ENCODE data around the gene ZNF385C. TPM values are rescaled to one million over a fixed set of nuclear protein-coding genes. Genes with fewer than 3 reads are reported as not detected.

Gene ZNF385C
- total RNA-seq, 1 donor from 2014 or later: 1.3 TPM

DNA sequence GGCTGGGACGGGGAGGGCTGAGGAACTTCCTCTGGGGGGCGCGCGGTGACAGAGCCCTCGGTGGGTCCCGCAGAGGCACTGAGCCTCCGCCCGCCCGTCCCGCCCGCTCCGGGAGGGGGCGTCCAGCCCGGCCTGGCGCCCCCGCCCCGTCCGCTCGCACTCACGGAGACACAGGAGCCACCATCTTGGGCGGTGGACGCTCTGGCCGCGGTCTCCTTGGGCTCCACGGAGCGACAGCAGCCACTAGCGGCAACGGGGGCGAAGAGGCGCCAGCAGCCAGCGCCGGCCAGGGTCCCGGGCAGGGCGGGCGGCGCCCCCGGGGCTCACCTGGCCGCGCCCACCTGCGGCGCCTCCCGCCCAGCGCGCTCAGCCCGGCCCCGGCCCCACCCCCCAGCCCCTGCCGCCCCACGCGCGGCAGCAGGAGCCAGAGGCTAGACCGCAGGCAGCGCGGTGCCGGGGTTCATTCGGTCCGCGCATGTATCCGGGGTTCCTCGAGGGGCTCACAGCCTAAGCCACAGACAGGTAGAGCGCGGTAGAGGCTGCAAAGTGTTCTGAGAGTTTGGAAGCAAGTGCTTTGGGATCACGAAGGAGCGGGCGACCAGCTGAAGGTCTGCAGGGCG lies 47.8 kb downstream of the ZNF385C start, which contains the start of gene C17orf113:
TSS of gene C17orf113 (minus strand) at position 209 of the 620 bp plus-strand sequence. CDS start 7,225 bp downstream, outside the sequence.
- H3K27ac Mint-ChIP-seq (ENCODE audit: unreplicated experiment): peak within 1 kb of the TSS; percentile 57
- H3K4me3 Mint-ChIP-seq (ENCODE audit: unreplicated experiment): peak within 1 kb of the TSS; percentile 93
- peak; percentile 58 for DNase-seq (ENCODE audit: low spot score)
- H3K27me3 Mint-ChIP-seq (ENCODE audit: unreplicated experiment): peaks cover 8% of the 10 kb centered on the region
- H3K4me1 Mint-ChIP-seq (ENCODE audit: unreplicated experiment): peaks cover 13% of the 10 kb centered on the region
- TF ChIP-seq, protein P1, sequence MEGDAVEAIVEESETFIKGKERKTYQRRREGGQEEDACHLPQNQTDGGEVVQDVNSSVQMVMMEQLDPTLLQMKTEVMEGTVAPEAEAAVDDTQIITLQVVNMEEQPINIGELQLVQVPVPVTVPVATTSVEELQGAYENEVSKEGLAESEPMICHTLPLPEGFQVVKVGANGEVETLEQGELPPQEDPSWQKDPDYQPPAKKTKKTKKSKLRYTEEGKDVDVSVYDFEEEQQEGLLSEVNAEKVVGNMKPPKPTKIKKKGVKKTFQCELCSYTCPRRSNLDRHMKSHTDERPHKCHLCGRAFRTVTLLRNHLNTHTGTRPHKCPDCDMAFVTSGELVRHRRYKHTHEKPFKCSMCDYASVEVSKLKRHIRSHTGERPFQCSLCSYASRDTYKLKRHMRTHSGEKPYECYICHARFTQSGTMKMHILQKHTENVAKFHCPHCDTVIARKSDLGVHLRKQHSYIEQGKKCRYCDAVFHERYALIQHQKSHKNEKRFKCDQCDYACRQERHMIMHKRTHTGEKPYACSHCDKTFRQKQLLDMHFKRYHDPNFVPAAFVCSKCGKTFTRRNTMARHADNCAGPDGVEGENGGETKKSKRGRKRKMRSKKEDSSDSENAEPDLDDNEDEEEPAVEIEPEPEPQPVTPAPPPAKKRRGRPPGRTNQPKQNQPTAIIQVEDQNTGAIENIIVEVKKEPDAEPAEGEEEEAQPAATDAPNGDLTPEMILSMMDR (IDR thresholded peaks at IDR 0.05; ENCODE audit: unreplicated experiment): no peak
- no peaks in the 10 kb centered on the region for H3K9me3 Mint-ChIP-seq (ENCODE audit: unreplicated experiment)
- no peaks in the 10 kb centered on the region for H3K36me3 Mint-ChIP-seq (ENCODE audit: low read depth, unreplicated experiment)

DNA sequence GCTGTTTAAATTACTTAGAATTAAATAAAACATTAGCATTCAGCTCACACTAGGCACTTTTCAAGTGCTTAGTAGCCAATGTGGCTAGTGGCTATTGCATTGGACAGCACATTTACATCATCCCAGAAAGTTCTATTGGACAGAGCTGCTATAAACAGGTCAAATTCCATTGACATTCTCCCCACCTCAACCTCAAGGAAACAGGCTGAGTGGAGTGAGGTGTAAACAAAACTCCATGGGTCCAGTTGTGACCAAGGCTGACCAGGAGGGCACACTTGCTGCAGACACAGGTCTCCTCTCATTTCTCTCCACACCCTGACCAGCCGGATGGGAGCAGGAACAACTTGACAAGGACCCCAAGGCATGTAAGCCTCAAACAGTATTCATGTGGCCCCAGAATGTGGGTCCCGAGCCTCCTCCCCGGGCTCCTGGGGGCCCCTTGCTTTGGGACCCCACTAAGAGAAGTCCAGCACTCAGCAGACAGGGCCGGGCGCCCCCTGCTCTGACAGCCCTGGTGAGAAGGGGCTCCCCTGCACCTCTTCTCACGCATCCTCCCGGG lies 48.4 kb downstream of the ZNF385C start:
- DNase-seq (ENCODE audit: low spot score): no peak
- Mint-ChIP-seq H3K27me3 (ENCODE audit: unreplicated experiment) (peaks cover 8% of the 10 kb centered on the region), H3K9me3 (ENCODE audit: unreplicated experiment) (no peaks in the 10 kb centered on the region), H3K36me3 (ENCODE audit: low read depth, unreplicated experiment) (no peaks in the 10 kb centered on the region), H3K4me1 (ENCODE audit: unreplicated experiment) (peaks cover 7% of the 10 kb centered on the region), H3K27ac (ENCODE audit: unreplicated experiment) (peak overlapping the region; percentile 57), H3K4me3 (ENCODE audit: unreplicated experiment) (peak overlapping the region; percentile 93)
- TF ChIP-seq, protein P1 (IDR thresholded peaks at IDR 0.05; ENCODE audit: unreplicated experiment): no peak

GRCh38 chr17:42047343-42047742 lies 50.9 kb downstream of the ZNF385C start:
- TF ChIP-seq, protein P1 (IDR thresholded peaks at IDR 0.05; ENCODE audit: unreplicated experiment): no peak
- Mint-ChIP-seq H3K4me3 (ENCODE audit: unreplicated experiment) (no peak overlapping the region), H3K27ac (ENCODE audit: unreplicated experiment) (no peak overlapping the region), H3K4me1 (ENCODE audit: unreplicated experiment) (peaks cover 3% of the 10 kb centered on the region), H3K9me3 (ENCODE audit: unreplicated experiment) (no peaks in the 10 kb centered on the region), H3K27me3 (ENCODE audit: unreplicated experiment) (peaks cover 8% of the 10 kb centered on the region), H3K36me3 (ENCODE audit: low read depth, unreplicated experiment) (no peaks in the 10 kb centered on the region)
- no peak for DNase-seq (ENCODE audit: low spot score)

DNA sequence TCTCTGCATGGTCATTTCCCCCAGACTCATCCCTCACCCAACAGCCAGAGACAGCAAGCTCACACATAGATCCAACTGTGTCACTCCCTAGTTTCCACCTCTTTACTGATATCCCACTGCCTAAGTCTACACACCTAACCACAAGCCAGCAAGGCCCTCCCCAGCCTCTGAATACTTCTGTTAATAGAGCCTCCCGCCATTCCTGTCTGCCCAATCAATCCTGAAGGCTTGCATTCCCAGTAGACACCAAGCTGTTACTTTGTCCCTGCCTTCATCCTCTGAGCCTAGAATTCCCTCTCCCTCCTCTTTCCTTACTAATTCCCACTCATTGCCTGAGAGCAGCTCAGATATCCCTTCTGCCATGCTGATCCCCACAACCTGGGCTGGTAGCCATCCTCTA lies 52.6 kb downstream of the ZNF385C start:
- no peak overlapping the region for H3K4me3 Mint-ChIP-seq (ENCODE audit: unreplicated experiment)
- peaks cover 7% of the 10 kb centered on the region for H3K27me3 Mint-ChIP-seq (ENCODE audit: unreplicated experiment)
- H3K27ac Mint-ChIP-seq (ENCODE audit: unreplicated experiment): no peak overlapping the region
- H3K9me3 Mint-ChIP-seq (ENCODE audit: unreplicated experiment): no peaks in the 10 kb centered on the region
- H3K36me3 Mint-ChIP-seq (ENCODE audit: low read depth, unreplicated experiment): no peaks in the 10 kb centered on the region
- peaks cover 3% of the 10 kb centered on the region for H3K4me1 Mint-ChIP-seq (ENCODE audit: unreplicated experiment)
- TF ChIP-seq, protein P1 (IDR thresholded peaks at IDR 0.05; ENCODE audit: unreplicated experiment): no peak
- no peak for DNase-seq (ENCODE audit: low spot score)

Data from endothelial cell (in vitro differentiated cells).